ENCODE data around the gene RHNO1.

DNA sequence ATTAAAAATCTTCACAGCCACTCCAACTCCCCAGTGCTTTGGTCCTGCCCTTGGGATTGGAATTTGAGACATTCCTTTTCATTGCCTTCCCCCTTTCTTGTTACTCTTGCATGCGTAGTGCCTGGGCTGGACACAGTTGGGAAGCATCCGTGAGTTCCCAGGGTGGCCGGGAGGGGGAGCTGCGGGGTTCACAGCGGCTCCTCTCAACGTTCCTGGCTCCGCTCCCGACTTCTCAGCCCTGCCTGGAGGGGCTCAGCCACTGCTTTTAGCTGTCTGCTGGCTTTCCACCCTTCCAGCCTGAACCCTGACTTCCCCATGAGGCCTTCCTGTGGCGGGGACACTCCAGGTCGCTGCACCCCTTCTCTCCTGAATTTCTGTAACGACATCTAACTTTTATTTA lies 23.4 kb upstream of the RHNO1 start:
- TF ChIP-seq POLR2A (IDR thresholded peaks at IDR 0.05), result no peak
- TF ChIP-seq POLR2AphosphoS5 (IDR thresholded peaks at IDR 0.05), result peak; percentile 15

Data from prostate gland (tissue), 1 donor.